Middle frontal gyrus (tissue), 1 donor: ENCODE measurements around the gene PSME2.

Experiments
- DNase-seq: peaks from one replicate; pipeline ENCODE4 v3.0.0-alpha.2; 2015; ENCODE audit warnings: low spot score; ENCODE audit errors: extremely low spot score

The PSME2 gene

GRCh38 chr14:24095271-24096068, 50.9 kb downstream of the PSME2 start:
- no peak for DNase-seq

GRCh38 chr14:24094841-24095270, 51.6 kb downstream of the PSME2 start:
- no peak for DNase-seq

- no peak for DNase-seq
Observed at GRCh38 chr14:24093901-24094840, 52.2 kb downstream of the PSME2 start, which contains the start of gene PCK2. PCK2 (plus strand) TSS chr14:24094311; CDS start chr14:24094406, 95 bp downstream.
